Activated naive CD8-positive, alpha-beta T cell (primary cell): Measurements from ENCODE around the gene NECTIN1.

ENCODE experiments used
- H3K27ac Mint-ChIP-seq: one replicate; pipeline ENCODE4 v1.8.0; 2021; ENCODE audit warnings: mixed read lengths
- H3K27me3 Mint-ChIP-seq: one replicate; pipeline ENCODE4 v1.8.0; 2021; ENCODE audit warnings: mixed read lengths
- H3K36me3 Mint-ChIP-seq: one replicate; pipeline ENCODE4 v1.8.0; 2021; ENCODE audit warnings: mixed read lengths
- H3K4me1 Mint-ChIP-seq: one replicate; pipeline ENCODE4 v1.8.0; 2021; ENCODE audit warnings: low read depth, mixed read lengths
- H3K4me3 Mint-ChIP-seq: one replicate; pipeline ENCODE4 v1.8.0; 2021; ENCODE audit warnings: mild to moderate bottlenecking, mixed read lengths
- H3K9me3 Mint-ChIP-seq: one replicate; pipeline ENCODE4 v1.8.0; 2021; ENCODE audit warnings: low read depth, mixed read lengths

The NECTIN1 gene

GRCh38 chr11:119745776-119746535, 17.0 kb upstream of the NECTIN1 start:
- H3K4me3 Mint-ChIP-seq, result no peak overlapping the region
- H3K36me3 Mint-ChIP-seq, result no peaks in the 10 kb centered on the region
- H3K27ac Mint-ChIP-seq, result no peak overlapping the region
- peaks cover 13% of the 10 kb centered on the region for H3K4me1 Mint-ChIP-seq
- H3K9me3 Mint-ChIP-seq, result no peaks in the 10 kb centered on the region
- H3K27me3 Mint-ChIP-seq, result peaks cover 8% of the 10 kb centered on the region

- Mint-ChIP-seq H3K4me3 (no peak overlapping the region), H3K36me3 (no peaks in the 10 kb centered on the region), H3K27me3 (peaks cover 8% of the 10 kb centered on the region), H3K9me3 (no peaks in the 10 kb centered on the region), H3K4me1 (peaks cover 13% of the 10 kb centered on the region), H3K27ac (no peak overlapping the region)
Observed at GRCh38 chr11:119745112-119745511, 16.1 kb upstream of the NECTIN1 start.

- Mint-ChIP-seq H3K27ac (no peak overlapping the region), H3K27me3 (peaks cover 8% of the 10 kb centered on the region), H3K4me3 (no peak overlapping the region), H3K9me3 (no peaks in the 10 kb centered on the region), H3K4me1 (peaks cover 13% of the 10 kb centered on the region), H3K36me3 (no peaks in the 10 kb centered on the region)
Observed at GRCh38 chr11:119744577-119744976, 15.6 kb upstream of the NECTIN1 start.

- H3K27ac Mint-ChIP-seq, result no peak overlapping the region
- no peaks in the 10 kb centered on the region for H3K9me3 Mint-ChIP-seq
- peaks cover 13% of the 10 kb centered on the region for H3K4me1 Mint-ChIP-seq
- peak overlapping the region; percentile 17 for H3K4me3 Mint-ChIP-seq
- peaks cover 8% of the 10 kb centered on the region for H3K27me3 Mint-ChIP-seq
- H3K36me3 Mint-ChIP-seq, result no peaks in the 10 kb centered on the region
Observed at GRCh38 chr11:119743006-119743405, 14.0 kb upstream of the NECTIN1 start.

- H3K36me3 Mint-ChIP-seq, result no peaks in the 10 kb centered on the region
- peaks cover 11% of the 10 kb centered on the region for H3K27me3 Mint-ChIP-seq
Observed at GRCh38 chr11:119742263-119742861, 13.4 kb upstream of the NECTIN1 start.

GRCh38 chr11:119741369-119742262, 12.6 kb upstream of the NECTIN1 start:
- Mint-ChIP-seq H3K9me3 (no peaks in the 10 kb centered on the region), H3K27ac (no peak overlapping the region), H3K36me3 (no peaks in the 10 kb centered on the region), H3K4me1 (peaks cover 13% of the 10 kb centered on the region), H3K4me3 (peak overlapping the region; percentile 65), H3K27me3 (peaks cover 14% of the 10 kb centered on the region)

More at GRCh38 chr11:119742263-119742861, 13.4 kb upstream of the NECTIN1 start:
- Mint-ChIP-seq H3K4me1 (peaks cover 13% of the 10 kb centered on the region), H3K9me3 (no peaks in the 10 kb centered on the region), H3K27ac (no peak overlapping the region), H3K4me3 (peak overlapping the region; percentile 81)

- H3K36me3 Mint-ChIP-seq, result no peaks in the 10 kb centered on the region
- no peaks in the 10 kb centered on the region for H3K9me3 Mint-ChIP-seq
- no peak overlapping the region for H3K27ac Mint-ChIP-seq
- H3K27me3 Mint-ChIP-seq, result peaks cover 20% of the 10 kb centered on the region
- H3K4me3 Mint-ChIP-seq, result no peak overlapping the region
- peaks cover 13% of the 10 kb centered on the region for H3K4me1 Mint-ChIP-seq
Observed at GRCh38 chr11:119739975-119740374, 11.0 kb upstream of the NECTIN1 start.

GRCh38 chr11:119739021-119739703, 10.2 kb upstream of the NECTIN1 start:
- H3K27ac Mint-ChIP-seq, result no peak overlapping the region
- H3K4me3 Mint-ChIP-seq, result no peak overlapping the region
- no peaks in the 10 kb centered on the region for H3K9me3 Mint-ChIP-seq
- H3K4me1 Mint-ChIP-seq, result peaks cover 13% of the 10 kb centered on the region
- H3K27me3 Mint-ChIP-seq, result peaks cover 19% of the 10 kb centered on the region
- no peaks in the 10 kb centered on the region for H3K36me3 Mint-ChIP-seq

- Mint-ChIP-seq H3K27me3 (peaks cover 16% of the 10 kb centered on the region), H3K36me3 (no peaks in the 10 kb centered on the region), H3K4me3 (no peak overlapping the region), H3K9me3 (no peaks in the 10 kb centered on the region), H3K4me1 (peaks cover 12% of the 10 kb centered on the region), H3K27ac (no peak overlapping the region)
Observed at GRCh38 chr11:119738059-119738439, 9.0 kb upstream of the NECTIN1 start.

GRCh38 chr11:119737366-119738058, 8.5 kb upstream of the NECTIN1 start:
- Mint-ChIP-seq H3K27ac (no peak overlapping the region), H3K27me3 (peaks cover 16% of the 10 kb centered on the region), H3K36me3 (no peaks in the 10 kb centered on the region), H3K9me3 (no peaks in the 10 kb centered on the region), H3K4me1 (peaks cover 6% of the 10 kb centered on the region), H3K4me3 (no peak overlapping the region)

- peaks cover 26% of the 10 kb centered on the region for H3K27me3 Mint-ChIP-seq
- no peaks in the 10 kb centered on the region for H3K36me3 Mint-ChIP-seq
- H3K4me3 Mint-ChIP-seq, result no peak overlapping the region
- H3K27ac Mint-ChIP-seq, result no peak overlapping the region
- H3K4me1 Mint-ChIP-seq, result peaks cover 6% of the 10 kb centered on the region
- no peaks in the 10 kb centered on the region for H3K9me3 Mint-ChIP-seq
Observed at GRCh38 chr11:119734788-119735187, 5.8 kb upstream of the NECTIN1 start.

- H3K27ac Mint-ChIP-seq, result no peak overlapping the region
- peak overlapping the region; percentile 79 for H3K4me3 Mint-ChIP-seq
Observed at GRCh38 chr11:119730789-119731386, 1.9 kb upstream of the NECTIN1 start.

GRCh38 chr11:119729951-119730613, 1.1 kb upstream of the NECTIN1 start:
- Mint-ChIP-seq H3K27ac (no peak overlapping the region), H3K9me3 (no peaks in the 10 kb centered on the region), H3K4me3 (peak overlapping the region; percentile 79), H3K27me3 (peaks cover 14% of the 10 kb centered on the region), H3K4me1 (peaks cover 16% of the 10 kb centered on the region), H3K36me3 (no peaks in the 10 kb centered on the region)

More at GRCh38 chr11:119730789-119731386, 1.9 kb upstream of the NECTIN1 start:
- Mint-ChIP-seq H3K4me1 (peaks cover 16% of the 10 kb centered on the region), H3K9me3 (no peaks in the 10 kb centered on the region), H3K27me3 (peaks cover 19% of the 10 kb centered on the region), H3K36me3 (no peaks in the 10 kb centered on the region)
